ENCODE data around the gene EGLN2.
"Not testable (repeated sequence)": the region's sequence is repeated elsewhere in the genome, so short reads cannot be mapped to it uniquely, and the experiment has no call there.

EGLN2 gene

DNA sequence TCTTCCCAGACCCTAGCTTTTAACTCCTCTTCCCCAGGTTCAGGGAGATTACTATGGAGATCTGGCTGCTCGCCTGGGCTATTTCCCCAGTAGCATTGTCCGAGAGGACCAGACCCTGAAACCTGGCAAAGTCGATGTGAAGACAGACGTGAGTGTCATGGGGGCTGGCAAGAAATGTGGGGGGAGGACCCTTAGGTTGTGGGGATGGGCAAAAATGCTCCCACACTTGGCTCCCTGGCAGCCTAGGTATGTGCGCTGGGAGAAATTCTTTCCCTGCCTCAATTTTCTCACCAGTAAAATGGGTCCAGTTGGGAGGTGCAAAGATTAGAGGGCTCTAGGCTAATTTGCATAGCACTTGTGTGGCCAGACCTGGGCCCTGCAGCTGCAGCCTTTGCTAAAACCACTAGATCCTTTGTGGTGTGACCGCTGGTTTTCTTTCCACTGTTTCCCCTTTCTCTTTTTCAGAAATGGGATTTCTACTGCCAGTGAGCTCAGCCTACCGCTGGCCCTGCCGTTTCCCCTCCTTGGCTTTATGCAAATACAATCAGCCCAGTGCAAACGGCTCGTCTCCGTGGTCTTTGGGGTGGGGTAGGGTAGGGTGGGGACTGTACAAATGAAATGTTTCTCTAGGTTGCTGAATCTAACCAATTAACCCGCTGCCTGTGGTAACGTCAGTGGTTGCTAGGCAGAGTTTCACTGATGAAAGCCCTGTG lies 21.9 kb upstream of the EGLN2 start:
- DNase-seq (ENCODE audit: low spot score): peak; percentile 99

DNA sequence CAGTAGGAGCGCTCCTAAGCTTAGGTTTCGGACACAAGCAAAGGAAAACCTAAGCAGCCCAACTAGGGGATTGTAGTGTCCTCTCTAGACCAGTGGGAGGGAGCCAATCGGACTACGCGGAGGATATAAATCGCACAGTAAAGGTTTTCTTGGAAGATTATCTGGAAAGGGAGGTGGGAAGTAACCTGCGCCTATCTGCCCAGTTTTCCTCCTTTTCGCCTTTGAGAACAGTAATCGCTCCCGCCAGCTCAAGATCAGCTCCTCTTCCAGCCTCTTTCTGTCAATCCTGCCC lies 21.4 kb upstream of the EGLN2 start:
- no peak for DNase-seq (ENCODE audit: low spot score)

DNA sequence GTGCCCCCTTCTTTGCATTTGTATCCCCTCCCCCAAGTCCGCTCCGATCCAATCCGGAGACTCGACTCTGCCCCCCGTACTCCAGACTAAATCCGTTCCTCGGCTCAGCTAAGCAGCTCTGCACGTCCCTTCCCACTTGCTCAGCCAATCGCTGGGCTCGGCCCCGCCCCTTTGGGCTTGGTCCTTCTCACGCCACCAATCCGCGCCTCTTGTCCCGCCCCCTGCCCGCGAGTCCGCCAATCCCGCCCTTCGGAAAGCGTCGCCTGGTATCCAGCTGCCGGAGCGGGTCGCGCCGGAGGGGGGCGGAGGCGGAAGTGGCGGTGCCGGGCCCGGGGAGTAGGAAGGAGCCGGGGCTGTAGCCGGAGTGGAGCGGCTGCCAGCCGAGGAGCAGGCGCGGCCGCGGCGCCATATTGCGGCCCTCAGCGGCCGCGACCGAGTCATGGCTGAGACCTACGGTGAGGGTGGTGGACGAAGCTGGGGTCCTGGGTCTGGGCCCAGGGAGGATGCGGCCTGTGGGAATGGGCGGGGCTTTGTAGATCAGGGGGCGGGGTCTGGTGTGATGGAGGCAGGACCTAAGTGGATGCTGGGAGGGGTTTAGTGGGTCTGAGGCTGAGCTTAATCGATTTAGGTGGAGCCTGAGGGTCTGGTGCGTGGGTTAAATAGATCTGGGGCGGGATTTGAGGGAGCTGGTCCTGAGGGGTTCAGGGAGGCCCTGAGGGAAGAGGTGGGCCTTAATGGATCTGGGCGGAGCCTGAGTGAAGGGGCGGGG lies 20.9 kb upstream of the EGLN2 start, which contains the start of gene RAB4B:
Gene RAB4B, plus strand, starts transcription at position 311 of the 769 bp plus-strand sequence. Its CDS starts 129 bp downstream, at position 440.
- DNase-seq (ENCODE audit: low spot score): peak; percentile 100

DNA sequence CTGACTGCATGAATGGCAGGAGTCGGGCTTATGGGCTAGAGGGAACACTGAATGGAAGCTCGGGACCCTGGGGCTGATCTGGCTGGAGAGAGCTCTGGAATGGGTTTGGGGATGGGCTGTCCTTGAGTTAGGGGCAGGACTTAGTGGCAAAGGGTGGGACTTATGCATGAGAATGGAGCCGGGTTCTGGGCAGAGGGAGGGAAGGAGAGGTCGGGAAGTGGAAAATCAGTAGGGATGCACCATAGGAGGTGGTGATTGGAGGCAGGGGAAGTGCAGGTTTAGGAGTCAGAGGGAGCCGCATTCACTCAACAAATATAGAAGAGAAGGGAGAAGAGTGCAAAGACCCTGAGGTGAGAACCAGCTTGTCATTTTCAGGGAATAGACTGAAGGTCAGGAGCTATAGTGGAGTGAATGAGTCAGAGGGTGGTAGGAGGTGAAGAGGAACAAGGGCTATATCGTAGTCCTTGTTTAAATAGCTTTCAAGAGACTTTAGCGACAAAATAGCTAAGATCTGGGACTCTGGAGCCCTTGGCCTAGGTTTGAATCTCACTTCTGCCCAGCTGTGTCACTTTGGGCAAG lies 20.2 kb upstream of the EGLN2 start:
- no peak for DNase-seq (ENCODE audit: low spot score)

DNA sequence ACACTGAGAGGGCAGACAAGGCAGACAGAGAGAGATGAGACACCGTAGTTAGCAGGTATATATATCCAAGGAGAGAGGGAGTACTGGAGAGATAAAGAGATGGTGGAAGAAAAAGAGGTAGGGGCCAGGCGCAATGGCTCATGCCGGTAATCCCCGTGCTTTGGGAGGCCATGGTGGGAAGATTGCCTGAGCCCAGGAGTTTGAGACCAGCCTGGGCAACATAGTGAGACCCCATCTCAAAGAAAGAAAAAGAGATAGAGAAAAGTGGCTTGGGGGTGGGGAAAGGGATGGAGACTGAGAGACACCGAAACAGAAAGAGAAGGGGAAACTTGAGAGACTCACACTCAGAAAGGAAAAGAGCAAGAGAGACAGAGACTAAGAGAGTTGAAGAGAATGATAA lies 18.4 kb upstream of the EGLN2 start:
- DNase-seq (ENCODE audit: low spot score): no peak

DNA sequence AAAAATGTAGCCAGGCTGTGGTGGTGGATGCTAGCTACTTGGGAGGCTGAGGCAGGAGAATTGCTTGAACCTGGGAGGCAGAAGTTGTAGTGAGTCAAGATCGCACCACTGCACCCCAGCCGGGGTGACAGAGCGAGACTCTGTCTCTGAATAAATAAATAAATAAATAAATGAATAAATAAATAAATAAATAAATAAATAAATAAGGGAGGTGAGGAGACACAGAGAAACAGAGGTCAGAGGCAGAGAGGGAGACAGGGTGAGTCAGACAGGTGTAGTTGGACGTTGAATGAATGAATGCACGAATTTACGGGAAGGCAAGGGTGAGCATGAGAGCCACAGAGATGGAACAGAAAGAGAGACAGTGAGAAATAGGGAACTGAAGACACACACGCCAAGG lies 17.9 kb upstream of the EGLN2 start:
- DNase-seq (ENCODE audit: low spot score): no peak

DNA sequence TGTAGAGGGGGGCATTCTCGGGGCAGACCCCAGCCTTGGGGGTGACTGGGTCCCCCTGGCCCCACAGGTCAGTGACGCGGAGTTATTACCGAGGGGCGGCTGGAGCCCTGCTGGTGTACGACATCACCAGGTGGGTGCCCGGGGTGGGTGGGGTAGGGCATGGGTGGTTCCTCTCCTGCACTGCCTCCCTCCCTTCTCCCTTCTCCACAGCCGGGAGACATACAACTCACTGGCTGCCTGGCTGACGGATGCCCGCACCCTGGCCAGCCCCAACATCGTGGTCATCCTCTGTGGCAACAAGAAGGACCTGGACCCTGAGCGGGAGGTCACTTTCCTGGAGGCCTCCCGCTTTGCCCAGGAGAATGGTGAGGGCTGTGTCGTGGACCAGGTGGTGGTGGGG lies 15.3 kb upstream of the EGLN2 start:
- no peak for DNase-seq (ENCODE audit: low spot score)

DNA sequence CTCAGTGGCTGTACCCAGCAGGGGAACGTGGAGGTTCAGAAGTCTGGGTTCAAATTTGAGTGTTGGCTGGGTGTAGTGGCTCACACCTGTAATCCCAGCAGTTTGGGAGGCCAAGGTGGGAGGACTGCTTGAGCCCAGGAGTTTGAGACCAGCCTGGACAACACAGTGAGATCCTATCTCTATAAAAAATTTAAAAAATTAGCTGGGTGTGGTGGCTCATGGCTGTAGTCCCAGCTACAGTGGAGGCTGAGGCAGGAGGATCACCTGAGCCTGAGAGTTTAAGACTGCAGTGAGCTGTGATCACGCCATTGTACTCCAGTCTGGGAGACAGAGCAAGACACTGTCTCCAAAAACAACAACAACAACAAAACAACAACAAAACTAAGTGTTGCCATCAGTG lies 14.8 kb upstream of the EGLN2 start:
- DNase-seq (ENCODE audit: low spot score): not testable (repeated sequence)

DNA sequence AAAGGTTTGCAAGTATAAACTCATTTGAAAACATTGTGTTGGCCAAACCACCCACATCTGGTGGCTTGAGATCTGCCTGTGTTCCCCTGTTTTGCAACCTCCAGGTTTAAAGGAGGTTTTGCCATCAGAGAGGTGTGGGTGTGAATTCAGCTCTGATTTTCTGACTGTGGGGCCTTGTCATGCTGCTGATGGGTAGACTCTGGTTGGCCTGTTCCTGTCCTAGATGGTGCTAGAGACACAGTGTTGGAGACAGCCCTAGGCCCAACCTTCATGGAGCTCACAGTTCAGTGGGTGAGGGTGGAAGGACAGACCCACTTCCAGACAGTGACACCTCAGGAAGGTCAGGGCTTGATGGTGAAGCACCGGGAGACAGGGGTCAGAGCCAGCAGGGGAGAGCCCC lies 13.5 kb upstream of the EGLN2 start:
- DNase-seq (ENCODE audit: low spot score): no peak

DNA sequence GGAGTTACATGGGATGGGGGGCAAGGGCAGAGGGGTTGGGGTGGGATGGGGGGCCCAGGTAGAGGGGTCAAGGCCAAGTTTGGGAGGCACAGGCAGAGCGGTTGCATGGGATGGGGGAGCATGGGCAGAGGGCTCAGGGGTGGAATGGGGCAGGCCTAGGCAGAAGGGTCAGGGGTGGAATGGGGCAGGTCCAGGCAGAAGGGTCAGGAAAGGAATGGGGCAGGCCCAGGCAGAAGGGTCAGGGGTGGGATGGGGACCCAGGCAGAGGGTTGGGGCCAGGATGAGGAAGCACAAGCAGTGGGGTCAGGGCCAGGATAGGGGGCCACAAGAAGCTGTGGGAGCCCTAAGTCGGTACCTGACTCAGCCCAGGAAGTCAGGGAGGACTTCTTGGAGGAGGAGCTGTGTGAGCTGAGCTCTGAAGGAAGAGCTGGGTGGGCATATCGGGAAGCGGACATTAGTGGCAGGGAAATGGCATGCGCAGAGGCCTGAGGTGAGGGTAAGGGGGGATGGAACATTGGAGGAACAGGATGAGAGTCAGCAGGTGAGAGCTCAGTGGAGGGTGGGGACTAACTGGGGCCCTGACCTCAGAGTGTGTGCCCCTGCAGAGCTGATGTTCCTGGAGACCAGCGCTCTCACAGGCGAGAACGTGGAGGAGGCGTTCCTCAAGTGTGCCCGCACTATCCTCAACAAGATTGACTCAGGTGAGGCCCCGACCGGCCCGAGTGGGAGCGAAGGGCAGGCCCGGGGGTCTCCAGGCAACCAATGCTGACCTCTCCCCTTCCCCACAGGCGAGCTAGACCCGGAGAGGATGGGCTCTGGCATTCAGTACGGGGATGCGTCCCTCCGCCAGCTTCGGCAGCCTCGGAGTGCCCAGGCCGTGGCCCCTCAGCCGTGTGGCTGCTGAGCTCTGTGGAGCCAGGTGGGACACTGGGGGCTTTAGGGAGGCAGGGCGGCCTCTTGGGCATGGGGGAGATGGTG lies 12.6 kb upstream of the EGLN2 start:
- DNase-seq (ENCODE audit: low spot score): no peak

DNA sequence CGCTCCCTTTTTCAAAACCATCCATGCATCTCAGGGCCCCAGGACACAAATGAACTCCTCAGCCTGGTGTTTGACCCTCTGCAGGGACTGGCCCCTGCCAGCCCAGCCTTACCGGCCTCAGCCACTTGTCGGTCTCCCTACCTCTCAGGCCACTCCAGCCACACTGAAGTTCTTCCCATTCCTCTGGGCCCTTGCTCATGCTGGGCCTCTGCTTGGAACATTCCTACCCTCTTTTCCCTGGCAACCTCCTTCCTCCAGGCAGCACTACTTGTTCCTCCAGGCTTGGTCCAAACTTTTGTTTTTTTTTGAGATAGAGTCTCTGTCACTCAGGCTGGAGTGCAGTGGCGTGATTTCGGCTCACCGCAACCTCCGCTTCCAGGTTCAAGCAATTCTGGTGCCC lies 7.6 kb upstream of the EGLN2 start:
- DNase-seq (ENCODE audit: low spot score): no peak

DNA sequence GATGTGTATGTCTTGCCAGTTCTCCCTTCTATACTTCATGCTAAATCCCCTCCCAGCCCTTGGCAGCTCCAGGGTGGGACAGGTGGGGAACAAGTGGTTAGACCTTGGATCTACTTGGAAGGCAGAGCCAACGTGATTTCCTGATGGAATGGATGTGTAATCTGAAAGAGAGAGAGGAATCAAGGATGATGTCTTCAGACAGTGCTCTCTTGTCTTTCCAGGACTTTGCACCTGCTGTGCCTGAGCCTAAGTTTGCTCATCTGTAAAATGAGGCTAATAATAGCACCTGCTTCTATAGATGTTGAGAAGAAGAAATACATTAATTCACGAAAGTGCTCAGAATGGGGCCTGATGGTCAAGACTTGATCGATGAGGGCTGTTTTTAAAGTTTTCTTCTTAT lies 7.0 kb upstream of the EGLN2 start:
- DNase-seq (ENCODE audit: low spot score): no peak

DNA sequence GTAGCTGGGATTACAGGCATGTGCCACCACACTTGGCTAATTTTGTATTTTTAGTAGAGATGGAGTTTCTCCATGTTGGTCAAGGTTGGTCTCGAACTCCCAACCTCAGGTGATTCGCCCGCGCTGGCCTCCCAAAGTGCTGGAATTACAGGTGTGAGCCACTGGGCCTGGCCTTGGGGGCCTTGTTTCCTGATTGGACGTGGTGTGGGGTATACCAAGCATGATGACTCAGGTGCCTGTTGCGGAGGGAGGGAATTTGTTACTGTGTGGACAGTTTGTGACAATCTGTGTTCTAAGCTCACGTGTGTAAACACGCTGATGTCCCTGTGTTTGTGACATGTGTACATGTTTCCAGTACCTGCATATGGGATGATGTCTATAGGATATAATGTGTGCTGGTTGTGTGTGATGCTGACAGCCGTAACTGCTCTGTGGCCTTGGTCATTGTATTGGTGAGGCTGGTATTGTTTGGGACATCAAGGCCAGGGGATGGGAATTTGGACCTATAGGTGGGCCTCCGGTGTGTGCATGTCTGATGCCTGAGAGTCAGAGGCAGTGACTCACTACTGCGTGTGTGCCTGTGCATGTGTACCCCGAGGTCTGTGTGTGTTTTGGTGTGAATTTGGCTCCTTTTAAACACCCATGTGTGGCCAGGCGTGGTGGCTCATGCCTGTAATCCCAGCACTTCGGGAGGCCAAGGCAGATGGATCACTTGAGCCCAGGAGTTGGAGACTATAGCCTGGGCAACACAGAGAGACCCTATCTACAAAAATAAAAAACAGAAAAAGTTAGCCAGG lies 1.6 kb upstream of the EGLN2 start:
- DNase-seq (ENCODE audit: low spot score): no peak

DNA sequence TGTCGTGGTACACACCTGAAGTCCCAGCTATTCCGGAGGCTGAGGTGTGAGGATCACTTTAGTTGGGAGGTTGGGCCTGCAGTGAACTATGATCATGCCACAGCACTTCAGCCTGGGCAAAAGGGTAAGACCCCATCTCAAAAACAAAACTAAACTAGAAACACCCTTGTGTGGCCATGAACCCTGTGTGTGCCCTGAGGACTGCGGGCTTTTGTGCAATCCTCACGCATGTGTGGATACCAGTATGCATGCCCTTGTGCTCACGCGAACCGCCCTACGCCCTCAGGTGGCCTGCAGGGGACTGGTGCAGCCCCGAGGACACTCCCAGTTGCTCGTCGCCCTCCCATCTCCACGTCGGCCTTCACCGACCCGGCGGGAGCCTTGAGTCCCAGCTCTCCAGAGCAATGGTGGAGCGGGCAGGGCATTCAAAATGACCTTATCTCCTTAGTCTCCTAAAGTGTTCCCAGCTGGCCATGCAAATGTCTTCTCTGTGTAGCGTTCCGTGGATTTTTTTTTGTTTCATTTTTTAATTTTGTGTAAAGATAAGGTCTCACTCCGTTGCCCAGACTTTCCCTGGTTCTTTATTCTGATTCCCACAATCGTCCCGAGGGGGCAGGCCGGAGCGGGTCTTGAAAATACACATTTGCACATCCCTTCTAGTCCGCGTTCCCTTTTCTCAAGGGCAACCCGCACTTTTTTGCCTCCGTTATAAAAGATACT lies 868 bp upstream of the EGLN2 start:
- peak; percentile 73 for DNase-seq (ENCODE audit: low spot score)

DNA sequence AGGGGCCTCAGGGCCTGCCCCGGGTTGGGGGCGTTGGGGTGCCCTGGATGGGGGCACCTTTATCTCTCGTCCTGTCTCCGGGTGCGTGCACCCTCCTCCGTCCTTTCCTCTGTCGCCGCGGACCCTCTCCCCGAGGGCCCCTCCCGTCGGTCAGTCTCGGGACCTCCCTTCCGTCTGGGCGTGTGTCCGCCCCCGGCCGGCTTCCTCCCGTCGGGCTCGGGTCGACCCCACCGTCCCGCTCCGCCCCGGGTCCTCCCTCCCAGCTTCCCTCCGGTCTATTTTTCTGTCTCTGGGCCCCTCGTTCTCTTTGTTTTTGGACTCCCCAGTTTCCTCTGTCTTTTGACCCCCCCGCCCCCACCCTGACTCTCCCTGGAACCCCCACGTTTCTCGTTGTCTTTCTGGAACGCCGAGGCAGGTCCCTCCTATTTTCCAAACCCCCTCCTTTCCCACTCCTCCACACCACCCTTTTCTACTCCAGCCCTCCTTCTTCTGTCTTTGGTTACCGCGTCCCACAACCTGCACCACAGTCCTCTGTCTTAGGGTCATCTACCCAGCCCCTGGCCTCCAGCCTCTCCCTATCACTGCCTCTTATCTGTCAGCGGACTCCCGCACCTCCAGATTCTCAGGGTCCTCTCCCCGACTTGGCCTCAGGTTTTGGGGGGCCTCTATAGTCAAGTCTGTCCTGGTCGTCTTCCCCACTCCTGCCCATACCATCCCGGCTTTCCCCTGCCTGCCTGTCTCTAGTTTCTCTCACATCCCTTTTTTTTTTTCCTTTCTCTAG lies 757 bp downstream of the EGLN2 start:
- DNase-seq (ENCODE audit: low spot score): no peak

DNA sequence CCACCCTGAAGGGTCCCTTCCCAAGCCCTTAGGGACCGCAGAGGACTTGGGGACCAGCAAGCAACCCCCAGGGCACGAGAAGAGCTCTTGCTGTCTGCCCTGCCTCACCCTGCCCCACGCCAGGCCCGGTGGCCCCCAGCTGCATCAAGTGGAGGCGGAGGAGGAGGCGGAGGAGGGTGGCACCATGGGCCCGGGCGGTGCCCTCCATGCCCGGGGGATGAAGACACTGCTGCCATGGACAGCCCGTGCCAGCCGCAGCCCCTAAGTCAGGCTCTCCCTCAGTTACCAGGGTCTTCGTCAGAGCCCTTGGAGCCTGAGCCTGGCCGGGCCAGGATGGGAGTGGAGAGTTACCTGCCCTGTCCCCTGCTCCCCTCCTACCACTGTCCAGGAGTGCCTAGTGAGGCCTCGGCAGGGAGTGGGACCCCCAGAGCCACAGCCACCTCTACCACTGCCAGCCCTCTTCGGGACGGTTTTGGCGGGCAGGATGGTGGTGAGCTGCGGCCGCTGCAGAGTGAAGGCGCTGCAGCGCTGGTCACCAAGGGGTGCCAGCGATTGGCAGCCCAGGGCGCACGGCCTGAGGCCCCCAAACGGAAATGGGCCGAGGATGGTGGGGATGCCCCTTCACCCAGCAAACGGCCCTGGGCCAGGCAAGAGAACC lies 1.5 kb downstream of the EGLN2 start:
- no peak for DNase-seq (ENCODE audit: low spot score)

DNA sequence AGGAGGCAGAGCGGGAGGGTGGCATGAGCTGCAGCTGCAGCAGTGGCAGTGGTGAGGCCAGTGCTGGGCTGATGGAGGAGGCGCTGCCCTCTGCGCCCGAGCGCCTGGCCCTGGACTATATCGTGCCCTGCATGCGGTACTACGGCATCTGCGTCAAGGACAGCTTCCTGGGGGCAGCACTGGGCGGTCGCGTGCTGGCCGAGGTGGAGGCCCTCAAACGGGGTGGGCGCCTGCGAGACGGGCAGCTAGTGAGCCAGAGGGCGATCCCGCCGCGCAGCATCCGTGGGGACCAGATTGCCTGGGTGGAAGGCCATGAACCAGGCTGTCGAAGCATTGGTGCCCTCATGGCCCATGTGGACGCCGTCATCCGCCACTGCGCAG lies 2.0 kb downstream of the EGLN2 start:
- no peak for DNase-seq (ENCODE audit: low spot score)

DNA sequence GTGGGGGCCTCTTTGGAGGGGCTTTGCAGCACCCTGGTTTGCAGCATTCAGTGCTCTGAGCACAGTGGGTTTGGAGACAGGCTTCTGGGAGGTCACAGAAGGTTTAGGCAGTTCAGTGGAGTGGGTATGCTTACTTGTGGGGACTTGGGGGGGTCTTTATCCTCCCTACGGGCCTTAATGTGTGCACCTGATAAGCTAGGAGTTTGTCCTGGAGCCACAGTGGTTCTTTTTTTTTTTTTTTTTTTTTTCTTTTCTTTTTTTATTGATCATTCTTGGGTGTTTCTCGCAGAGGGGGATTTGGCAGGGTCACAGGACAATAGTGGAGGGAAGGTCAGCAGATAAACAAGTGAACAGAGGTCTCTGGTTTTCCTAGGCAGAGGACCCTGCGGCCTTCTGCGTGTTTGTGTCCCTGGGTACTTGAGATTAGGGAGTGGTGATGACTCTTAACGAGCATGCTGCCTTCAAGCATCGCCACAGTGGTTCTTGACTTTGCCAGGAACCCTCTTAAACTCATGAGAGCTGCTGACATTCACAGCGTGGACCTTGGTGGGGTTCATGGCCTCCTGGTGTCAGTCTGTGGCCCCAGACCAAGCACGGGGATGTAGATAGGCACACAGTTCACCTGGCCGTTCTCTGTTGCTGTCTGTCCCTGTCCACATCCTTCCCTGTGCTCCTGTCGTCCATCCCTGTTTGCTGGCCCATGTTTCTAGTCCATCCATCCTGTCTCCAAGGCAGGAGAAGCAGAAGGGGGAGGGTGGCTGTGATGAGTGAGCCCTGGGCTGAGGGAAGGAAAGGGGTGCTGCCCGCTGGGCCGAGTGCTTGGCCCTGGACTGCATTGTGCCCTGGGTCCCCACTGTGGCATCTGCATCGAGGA lies 2.7 kb downstream of the EGLN2 start:
- DNase-seq (ENCODE audit: low spot score): no peak

Measured in cerebellar cortex (tissue), 1 donor.